HPDE6-E6E7 (cell line): ENCODE results near the gene CERS6.

Experiments used
- DNase-seq: peaks from one replicate; pipeline ENCODE4 v3.0.0; 2011; ENCODE audit warnings: missing footprints; ENCODE audit errors: extremely low spot score

CERS6 gene

DNA sequence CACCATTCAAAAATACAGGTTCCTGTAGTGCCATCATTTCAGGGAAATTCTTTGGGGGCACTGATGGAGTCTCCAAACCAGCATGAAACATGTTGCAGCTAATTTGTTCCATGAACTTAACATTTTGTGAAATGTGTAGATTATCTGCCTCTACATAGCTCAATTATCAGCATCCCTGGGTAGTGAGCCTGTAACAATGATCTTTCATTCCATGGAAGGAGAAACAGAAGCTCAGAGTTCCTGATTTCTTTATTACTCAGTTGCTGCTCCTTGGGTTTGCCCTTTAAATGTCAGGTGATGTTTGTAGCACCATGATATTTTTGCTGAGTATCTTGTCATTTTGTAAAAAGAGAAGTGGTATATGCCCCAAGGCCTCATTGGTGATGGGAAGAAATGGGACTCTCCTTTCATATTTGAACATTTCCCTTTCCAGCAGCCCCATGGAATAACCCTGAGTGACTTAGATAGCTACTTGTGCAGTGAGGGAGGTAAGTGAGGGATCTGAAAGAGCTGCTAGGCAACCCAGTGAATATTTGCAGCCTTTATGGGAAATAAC, 146.9 kb downstream of the CERS6 start:
- DNase-seq = no peak

DNA sequence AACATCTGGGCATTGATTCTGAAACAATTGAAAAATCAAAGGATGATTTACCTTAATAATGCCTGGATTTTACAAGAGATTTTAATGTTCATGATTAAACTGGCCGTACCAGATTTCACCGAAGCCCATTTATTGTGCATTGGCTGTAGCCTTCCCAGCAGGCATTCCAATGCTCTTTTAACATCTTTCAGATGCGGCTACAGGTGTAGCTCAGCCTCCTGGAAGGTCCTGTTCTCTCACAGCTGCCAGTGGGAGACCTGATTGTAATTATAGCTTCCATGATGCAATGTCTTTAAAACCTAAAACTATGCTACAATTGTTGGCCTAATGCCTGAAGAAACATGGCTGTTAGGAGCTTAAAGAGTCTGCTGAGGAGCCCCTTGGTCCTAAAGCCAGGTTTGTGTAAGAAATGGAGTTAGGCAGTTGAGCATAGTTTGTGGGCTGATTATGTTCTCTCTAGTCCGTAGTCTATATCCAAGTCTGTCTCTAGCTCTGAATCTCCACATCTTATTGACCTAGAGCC, 147.4 kb downstream of the CERS6 start:
- no peak for DNase-seq

DNA sequence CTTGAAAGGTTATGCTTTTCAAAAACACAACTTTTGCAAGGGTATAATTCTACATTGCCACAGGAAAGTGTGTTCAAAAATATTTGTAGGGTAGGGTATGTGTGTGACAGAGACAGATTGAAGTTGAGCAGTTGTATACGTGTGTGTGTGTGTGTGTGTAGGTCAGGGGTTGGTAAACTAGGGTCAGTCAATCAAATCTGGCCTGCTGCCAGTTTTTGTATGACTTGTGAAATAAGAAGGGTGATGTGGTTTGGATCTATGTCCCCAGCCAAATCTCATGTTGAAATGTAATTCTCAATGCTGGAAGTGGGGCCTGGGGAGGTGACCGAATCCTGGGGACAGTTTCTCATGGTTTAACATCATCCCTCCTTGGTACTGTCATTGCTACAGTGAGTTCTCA, 148.2 kb downstream of the CERS6 start:
- DNase-seq = no peak

DNA sequence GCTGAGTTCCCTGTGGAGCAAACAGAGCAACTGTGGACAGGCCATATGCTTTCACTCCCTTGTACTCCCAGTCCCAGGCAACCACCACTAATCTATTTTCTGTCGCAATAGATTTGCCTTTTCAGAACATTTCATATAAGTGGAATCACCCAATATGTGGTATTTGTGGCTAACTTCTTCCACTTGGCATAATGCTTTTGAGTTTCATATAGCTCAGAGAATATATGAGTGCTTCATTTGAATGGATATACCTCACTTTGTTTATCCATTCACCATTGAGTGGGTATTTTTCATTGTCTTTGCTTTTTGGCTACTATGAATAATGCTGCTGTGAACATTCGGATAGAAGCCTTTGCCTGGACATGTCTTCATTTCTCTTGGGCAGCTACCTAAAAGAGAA, 151.9 kb downstream of the CERS6 start:
- DNase-seq = no peak

DNA sequence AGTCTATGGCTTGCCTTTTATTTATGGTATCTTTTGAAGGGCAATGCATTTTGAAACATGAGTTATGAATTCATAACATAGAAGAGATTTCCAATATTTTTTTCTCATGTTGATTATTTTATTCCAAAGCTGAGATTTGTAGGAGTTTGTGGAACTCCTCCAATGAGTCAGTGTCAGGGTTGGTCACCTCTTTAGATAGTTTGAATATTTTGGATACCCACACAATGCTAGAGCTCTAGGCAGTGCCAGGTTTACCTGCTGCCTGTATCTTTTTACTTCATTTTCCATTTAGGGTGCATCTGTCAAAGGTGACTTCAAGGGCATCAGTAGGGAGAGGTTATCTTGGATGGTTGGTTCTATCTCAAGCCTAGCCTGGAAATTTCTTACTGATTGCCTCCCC, 152.7 kb downstream of the CERS6 start:
- DNase-seq = no peak

- DNase-seq = no peak
These were observed 155.0 kb downstream of the CERS6 start for GRCh38 chr2:168611091-168611490.

GRCh38 chr2:168611896-168612650, 156.0 kb downstream of the CERS6 start:
- DNase-seq = no peak

DNA sequence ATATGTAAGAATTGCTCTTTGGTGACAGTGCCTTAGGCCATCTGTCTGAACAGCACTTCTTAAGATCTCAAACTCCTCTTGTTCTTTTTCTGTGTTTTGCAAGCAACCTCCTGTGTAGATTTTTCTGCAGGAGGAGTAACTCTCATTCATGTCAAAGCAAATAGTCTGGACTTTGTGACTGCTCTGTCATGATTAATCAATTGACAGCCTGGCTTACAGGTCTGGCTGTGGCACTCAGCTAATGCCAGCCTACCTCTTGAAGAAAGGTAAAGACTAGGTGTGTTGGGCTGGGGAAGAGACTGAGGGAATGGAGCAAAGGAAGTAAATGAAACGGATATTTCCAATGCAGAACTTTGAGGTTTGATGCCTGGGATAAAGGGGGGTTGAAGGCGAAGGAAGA, 156.6 kb downstream of the CERS6 start:
- DNase-seq = no peak

DNA sequence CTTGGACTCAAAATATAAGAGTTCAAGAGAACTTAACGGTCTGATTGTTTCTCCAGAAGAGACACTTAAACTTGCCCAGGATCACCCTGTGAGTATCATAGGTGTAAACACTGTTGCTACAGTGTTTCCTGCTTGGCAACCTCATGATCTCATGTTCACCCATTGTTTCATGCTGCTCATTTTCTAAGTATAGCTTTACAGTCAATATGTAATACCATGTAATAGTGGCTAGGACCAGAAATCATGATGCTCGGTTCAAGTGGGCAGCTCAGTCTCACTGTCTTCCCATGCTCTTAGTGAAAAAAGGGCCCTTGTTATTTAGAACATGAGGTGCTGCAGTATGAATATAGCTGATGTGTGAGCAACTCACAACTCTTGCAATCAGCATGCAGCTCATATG, 157.5 kb downstream of the CERS6 start:
- DNase-seq = no peak

DNA sequence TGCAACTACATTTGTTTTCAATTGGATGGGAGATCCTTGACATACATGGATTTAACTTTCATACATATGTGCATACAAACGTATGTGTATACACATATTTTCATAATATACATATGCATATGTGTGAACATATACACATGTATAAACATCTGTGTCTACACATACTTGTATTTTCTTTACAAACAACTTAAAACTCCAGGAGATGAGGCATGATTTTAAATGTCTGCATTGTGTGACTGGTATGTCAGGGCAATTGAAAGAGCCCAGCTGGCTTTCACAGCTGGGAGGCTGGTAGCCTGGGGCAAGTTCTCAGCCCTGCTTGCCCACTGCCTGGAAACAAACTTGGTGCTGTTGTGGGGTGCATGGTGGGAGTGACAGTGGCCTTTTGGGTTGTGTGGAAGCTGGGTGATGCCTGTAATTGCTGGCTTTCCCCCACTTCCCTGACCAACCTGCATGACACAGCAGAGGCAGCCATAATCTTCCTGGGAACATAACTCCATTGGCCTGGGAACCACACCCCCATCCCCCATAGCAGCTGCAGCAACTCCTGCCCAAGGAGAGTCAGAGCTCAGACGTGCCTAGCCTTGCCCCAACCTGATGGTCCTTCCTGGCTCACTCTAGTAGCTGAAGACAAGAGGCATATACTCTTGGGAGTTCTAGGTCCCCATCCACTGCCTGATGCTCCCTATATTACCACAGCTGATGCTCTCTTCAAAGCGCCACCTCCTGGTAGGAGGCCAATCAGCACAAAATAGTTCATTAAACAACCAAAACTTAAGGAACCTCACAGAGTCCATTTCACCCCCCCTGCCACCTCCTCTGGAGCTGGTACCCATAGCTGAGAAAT, 158.3 kb downstream of the CERS6 start:
- DNase-seq = peak; percentile 54

DNA sequence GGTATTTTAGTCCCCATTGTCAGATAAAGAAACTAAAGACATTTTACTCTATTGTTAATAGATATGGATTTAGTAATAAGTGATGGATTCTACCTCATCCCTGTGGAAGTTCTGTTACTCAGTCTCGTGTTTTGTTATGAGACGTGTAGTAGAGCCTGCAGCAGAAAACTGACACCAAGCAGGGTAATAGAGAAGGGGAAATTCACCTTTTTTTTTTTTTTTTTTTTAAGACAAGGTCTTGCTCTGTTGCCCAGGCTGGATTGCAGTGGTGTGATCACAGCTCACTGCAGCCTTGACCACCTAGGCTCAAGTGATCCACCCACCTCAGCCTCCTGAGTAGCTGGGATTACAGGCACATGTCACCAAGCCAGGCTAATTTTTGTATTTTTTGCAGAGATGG, 164.5 kb downstream of the CERS6 start:
- DNase-seq = no peak

GRCh38 chr2:168622559-168622958, 166.5 kb downstream of the CERS6 start:
- no peak for DNase-seq

DNA sequence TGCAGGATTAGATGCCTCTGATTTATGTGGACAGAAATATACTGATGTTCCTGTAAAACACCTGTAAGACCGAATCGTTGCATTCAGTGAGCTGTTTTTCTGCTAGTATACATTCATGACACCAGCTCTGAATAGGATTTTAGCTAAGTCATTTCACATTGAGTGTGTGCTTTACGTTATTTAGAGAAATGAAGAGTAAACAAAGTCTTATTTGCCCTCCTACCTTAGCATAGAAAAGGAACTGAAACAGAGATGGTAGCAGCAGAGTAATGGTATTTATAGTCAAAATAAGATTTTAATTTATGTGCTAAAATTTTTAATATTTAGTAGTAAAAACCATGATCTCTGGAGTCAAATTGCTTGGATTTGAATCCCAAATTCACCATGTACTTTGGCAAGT, 168.0 kb downstream of the CERS6 start:
- no peak for DNase-seq

DNA sequence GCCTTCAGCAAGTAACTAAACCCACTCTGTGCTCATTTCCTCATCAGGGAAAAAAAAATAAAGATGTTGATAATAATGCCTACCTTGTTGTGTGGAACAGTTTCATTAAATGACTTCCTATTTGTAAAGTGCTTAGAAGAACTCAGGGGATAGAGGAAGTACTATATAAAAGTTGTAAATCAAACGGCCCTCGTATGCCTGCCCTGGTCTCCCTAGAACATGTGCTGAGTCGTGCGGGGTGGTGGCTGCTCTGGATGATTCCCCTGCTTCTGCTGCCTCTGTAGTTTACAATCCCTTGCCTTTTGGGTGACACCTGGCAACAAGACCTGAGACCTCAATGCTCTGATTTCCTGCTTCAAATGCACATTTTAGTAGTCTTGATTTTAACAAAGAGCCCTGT, 170.0 kb downstream of the CERS6 start:
- no peak for DNase-seq

DNA sequence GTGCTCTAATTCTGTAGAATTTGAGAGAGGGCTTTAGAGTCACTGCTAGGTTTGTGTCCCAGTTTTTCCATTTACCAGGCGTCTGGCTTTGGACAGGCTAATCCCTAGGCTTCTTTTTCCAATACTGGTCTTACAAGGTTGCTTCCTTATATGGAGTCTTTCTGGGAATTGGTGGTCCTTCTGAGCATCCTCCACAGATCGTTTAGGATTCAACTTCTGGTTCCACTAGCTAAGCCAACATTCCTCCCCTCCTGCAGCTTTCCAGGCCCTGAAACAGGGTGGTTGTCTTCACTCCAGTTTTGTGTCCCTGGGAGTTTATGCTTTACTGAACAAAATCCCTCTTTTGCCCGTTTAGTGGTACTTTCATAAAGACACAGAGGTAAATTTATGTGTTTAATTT, 170.6 kb downstream of the CERS6 start:
- DNase-seq = no peak

DNA sequence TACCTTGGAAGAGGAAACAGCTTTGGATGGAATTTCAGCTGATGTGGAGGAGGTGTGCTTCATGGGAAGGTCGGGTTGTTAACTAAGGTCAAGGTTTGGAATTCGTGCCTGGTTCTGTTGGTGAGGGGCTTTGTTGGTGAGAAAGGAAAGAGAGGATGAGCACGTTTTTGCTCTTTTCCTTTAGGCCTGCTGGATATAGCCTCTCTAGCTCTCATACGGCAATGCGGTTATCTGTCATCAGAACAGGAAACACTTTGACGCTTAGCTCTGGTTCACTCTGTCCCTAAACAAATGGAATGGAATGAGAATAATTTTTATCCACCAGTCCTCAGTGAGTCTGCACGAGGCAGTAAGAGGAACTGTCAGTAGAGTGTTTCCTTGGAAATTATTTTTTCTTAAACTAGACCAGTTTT, 176.6 kb downstream of the CERS6 start:
- no peak for DNase-seq

GRCh38 chr2:168633200-168633599, 177.1 kb downstream of the CERS6 start:
- DNase-seq = no peak

- no peak for DNase-seq
These were observed 177.8 kb downstream of the CERS6 start for GRCh38 chr2:168633895-168634294.

- no peak for DNase-seq
These were observed 179.0 kb downstream of the CERS6 start for GRCh38 chr2:168635065-168635577.

DNA sequence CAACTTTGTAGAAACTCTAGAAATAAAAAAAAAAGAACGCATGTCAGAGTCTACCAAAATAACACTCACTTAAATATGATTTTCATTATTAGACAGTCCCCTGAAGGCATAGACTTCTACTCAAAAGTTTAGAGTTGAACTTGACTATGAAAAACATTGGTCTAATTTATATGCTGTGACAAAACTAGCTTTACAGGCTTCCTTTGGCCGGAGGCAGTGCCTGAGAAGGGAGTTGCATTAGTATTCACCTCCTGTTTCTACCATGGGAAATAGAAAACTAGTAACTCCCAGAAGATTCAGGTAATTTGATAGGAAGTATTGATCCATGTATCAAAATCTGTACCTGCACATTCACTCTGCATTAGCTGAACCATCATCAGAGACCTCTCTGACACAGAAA, 182.9 kb downstream of the CERS6 start:
- DNase-seq = no peak

- DNase-seq = no peak
These were observed 183.4 kb downstream of the CERS6 start for GRCh38 chr2:168639441-168639898.

DNA sequence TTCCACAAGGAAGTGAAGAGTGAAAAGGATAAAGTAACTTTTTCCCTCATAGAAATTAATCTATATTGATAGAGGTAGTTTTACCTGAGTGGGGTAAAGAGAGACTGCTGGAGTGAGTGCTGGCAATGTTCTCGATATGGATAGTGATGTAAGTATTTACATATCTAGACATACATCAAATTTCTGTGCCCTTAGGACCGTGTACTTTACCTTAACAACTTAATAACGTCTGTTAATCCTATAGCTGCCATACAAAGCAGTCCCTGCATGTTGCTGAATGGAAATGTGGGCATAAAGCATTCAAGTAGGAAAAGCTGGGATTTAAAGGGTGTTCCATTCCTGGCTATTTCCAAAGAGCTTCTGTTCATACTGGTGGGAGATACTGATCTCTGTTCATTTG, 184.0 kb downstream of the CERS6 start:
- no peak for DNase-seq
